ENCODE measurements around the gene MDGA2.

The MDGA2 gene

DNA sequence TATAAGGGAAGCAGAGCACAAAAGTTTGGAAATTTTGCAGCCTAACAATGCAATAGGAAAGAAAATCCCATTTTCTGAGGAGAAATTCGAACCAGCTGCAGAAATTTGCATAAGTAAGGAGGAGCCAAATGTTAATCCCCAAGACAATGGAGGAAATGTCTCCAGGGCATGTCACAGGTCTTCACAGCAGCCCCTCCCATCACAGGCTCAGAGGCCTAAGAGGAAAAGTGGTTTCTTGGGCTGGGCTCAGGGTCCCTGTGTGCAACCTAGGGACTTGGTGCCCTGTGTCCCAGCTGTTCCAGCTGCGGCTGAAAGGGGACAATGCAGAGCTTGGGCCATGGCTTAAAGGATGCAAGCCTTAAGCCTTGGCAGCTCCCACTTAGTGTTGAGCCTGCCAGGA is 190.0 kb downstream of the MDGA2 start:
- no peak for DNase-seq (ENCODE audit: low read depth)

DNA sequence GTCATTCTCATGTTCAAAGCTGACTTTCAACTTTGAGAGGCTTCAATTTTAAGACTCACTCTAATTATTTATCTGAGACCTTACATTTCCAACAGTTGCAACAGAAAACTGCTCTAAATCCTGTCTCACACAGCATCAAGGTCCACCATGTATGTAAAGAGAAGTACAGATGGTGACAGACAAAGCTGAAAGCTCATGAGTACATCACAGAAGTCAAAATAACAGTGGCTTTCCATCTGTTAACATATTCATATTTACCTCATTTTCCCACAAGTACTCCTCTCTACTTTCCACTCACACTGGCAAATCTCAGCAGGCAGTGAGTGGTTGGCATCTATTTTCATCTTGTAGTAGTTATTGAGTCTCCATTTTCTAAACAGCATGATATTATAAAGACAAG is 192.0 kb downstream of the MDGA2 start:
- no peak for DNase-seq (ENCODE audit: low read depth)

DNA sequence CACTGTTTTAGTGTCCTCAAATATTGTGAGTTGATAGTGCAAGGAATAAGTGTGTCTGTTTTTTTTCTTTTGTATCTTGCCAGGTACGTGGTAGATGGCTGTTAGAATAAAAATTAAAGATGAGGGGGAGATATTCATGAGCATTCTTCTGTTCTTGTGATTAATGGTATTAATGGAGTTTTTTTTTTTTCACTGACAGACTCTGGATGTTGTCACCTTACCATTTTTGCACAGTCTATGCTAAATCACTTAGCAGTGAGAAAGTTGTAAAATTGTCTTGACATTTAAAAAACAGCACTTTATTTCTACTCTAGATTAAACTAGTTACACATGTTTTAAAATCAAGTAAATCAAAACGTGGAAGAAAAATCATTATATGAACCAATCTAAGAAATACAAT is 204.3 kb downstream of the MDGA2 start:
- no peak for DNase-seq (ENCODE audit: low read depth)

DNA sequence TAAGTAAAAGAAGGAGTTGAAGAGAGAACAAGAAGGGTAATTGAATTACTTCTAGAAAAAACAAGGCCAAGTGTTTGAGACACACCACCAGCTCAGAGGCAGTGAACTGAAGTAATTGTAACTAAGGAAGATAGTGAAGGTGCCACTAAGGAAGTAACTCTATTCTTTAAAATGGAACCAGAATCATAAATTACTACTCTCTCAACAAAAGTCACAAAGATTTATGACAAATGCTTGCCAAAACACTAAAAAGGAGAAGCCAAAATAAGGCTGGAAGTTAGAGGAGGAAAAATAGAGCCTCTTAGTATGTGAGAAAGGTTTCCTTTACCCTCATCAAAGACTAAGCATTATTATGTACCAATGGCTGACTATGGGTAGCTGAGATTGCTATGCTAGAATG is 208.5 kb downstream of the MDGA2 start:
- no peak for DNase-seq (ENCODE audit: low read depth)

DNA sequence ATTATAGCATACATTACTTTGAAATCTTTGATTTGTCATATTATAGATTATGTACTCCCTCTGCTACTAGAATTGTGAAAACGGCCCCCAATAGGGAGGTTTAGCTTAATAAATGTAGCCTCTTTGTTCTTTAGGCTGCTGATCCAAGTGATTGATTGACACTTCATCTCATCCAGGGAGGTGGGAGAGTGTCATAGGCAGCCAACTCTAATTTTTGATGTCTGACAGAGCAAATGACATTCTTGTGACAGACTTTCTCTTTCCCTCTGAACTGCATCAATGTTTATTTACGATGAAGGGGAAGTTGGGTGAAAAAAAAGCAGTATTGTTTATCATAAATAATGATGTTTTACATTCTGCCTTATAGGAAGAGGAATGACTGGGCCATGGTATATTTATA is 221.4 kb downstream of the MDGA2 start:
- DNase-seq (ENCODE audit: low read depth), result no peak

DNA sequence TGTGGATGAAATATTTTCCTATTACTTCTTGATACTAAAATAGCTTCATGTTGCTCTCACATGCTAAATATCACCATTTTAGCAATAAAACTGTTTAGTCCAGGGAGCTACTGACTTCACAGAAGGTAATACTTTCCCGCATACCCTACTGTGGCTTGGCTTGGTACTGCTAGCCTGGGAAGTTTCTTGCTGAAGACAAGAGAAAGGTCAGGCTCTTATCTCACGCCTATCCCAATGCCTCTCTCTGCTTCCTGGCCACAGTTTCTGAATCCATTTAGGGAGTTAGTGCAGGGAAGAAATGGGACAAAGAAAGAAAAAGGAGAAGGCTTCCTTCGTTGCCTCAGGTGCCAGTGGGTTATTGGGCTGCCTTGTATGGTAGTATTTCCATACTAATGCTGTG is 228.3 kb downstream of the MDGA2 start:
- no peak for DNase-seq (ENCODE audit: low read depth)

DNA sequence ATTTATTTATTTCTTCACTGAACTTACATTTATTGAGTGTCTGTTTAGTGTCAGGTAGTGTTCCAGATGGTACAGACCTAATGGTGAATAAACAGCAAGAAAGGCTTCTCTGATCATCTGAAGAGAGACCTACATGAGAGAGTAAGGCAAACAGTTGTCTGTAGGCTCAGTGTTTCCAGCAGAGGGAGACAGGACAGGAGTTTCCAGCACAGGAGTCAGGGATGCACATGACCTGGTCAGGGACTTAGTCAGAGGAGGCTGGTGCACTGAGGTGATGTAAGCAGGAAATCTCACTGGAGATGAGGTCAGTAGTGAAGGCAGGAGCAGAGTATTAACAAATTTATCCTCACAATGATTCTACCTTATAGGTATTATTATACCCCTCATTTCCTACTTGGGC is 233.2 kb downstream of the MDGA2 start:
- DNase-seq (ENCODE audit: low read depth), result no peak

DNA sequence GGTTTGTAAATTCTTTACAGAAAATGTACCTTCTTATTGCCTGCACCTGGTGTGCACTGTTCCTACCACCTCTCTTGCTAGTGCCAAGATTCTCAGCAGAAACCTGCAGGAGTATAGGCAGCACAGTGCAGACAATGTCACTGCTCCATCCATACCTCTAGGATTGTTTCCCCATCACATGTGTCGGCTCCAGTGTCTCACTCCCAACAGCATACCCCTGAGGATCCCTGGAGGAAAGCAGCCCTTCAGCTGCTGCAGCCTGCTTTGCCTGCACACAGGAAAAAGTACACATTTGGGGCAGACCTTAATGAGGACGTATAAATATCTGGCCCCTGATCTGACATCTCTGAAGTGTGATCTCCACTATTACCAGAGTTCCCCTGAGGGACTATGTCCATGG is 235.5 kb downstream of the MDGA2 start:
- no peak for DNase-seq (ENCODE audit: low read depth)

DNA sequence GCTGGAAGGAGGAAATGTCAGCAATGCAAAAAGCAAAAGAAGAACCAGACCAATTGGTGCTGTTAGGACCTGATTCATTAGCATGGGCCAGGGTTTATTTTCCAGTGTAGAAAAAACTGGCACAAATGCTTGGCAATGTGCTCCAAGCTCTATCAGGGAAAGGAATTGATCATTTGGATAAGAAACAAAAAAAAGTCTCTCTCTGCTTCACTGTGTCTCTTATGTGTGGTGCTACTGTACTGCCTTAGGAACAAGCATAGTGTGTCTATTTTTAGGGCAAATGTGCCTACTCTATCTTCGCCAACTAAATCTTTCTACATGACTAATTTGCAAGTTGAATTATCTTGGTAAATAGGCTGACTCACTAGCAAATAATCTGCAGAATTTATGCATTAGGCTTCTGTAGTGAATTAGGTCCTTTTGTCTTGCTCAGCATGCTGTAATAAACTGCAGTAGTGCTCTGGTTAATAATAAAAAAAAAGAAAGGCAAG is 236.7 kb downstream of the MDGA2 start:
- no peak for DNase-seq (ENCODE audit: low read depth)

DNA sequence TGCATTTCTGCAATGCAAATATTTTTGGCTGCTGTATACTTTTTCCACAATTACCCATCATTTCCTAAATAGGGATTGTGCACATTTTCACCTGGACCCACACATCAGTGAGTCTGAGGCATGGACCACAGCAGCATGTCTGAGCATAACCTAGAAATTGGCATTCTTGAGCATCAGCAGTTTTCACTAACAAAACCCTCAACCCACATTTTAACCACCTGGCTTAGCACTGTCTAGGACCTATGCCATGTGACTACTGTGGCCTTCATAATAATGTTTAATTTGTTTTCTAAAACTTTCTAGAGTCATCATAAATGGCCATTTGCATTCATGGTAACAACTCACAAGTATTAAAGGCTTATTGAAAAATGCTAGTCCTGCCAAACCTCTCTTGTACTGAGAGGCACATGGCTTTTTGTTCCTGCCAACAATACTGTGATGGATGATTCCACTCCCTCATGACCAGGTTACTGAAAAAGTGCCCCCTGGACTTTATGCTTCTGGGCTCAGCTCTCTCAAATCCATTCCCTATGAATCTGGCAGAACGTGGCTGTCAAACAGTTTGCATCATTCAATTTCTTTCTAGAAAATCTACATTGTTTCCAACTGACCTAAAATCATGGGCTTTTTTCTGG is 240.0 kb downstream of the MDGA2 start:
- DNase-seq (ENCODE audit: low read depth), result no peak

DNA sequence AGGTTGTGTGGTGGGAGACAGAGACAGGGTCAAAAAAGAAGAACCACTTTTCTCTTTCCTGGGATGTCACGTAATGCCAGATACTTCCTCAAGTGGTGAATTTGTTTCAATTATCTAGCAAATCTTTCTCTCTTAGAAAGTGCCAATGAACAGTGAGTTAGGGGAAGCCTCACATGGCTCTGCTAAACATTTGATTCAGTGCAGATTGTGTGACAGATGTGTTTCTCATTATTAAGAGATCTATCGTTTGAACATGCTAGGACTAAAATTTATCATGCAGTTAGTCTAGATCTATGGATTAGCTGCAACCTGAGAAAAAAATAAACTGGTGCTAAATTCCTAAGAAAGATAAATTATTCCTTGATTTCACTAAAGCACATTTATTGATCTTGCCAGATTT is 247.8 kb downstream of the MDGA2 start:
- DNase-seq (ENCODE audit: low read depth), result no peak

DNA sequence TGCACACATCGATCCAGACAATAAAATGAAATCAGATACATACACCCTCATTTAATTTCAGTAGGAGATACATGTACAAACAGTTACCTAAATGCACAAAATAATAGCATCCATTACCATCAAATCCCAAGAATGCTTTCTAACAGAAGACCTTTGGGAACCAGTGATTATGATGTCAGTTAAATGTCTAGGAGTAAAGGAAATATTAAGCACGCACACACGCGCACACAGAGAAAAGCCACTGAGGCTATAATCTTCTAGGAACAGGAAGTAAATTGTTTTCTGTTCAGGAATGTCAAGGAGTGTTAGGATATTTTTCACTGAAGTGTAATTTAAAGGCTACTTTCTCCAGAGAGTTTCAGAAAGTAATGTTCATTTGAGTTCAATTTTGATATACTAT is 250.1 kb downstream of the MDGA2 start:
- DNase-seq (ENCODE audit: low read depth), result no peak

DNA sequence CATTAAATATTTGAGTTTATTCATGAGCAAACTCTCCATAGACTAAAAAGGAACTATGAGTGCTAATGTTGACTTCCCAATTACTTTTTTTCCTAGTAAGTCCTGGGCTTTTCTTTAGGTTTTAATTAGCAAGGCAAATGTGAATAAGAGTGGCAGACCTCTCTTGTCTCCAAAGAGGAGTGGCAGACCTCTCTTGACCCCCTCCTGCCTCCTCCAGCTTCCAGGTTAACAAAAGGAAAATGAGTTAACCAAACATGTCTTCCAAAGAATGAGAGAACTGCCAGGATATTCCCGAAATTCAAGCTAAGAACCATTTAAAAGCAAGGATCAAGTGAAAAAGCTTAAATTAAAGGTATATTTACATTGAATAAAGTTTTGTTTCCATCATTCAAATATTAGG is 253.2 kb downstream of the MDGA2 start:
- no peak for DNase-seq (ENCODE audit: low read depth)

DNA sequence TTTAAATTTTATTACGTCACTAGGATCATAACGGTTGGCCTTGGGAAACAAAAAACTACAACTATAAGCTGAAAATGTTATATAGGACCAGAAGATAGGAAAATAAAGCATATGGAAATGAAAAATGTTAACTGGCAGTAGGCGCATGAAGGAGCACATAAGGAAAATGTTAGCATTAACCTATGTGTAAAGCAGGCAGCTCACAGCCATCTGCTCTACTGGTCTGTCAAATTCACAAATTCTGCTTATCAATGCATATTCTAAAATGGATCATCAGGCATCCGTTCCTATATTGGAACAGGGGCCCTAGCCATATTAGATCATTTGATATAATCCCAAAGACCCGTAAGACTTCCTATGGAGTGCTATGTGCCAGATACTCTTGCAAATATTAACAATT is 263.9 kb downstream of the MDGA2 start:
- DNase-seq (ENCODE audit: low read depth), result no peak

DNA sequence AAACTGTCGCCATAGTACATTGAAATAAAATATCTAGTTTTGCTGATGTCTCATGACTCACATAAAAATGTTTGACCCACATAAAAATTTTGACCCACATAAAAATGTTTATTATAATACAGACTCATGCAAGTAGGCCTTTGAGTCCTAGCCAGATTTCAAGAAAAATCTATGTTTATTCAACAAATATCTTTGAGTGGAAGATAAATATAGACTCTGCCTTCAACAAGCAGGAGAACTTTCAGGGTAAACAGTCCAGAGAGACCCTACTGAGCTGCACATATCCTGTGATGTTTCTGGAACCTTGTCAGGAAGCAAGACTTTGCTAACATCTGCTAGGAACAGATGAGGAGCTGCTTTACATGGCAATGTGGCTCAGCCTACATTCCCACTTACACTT is 283.1 kb downstream of the MDGA2 start:
- DNase-seq (ENCODE audit: low read depth), result no peak

DNA sequence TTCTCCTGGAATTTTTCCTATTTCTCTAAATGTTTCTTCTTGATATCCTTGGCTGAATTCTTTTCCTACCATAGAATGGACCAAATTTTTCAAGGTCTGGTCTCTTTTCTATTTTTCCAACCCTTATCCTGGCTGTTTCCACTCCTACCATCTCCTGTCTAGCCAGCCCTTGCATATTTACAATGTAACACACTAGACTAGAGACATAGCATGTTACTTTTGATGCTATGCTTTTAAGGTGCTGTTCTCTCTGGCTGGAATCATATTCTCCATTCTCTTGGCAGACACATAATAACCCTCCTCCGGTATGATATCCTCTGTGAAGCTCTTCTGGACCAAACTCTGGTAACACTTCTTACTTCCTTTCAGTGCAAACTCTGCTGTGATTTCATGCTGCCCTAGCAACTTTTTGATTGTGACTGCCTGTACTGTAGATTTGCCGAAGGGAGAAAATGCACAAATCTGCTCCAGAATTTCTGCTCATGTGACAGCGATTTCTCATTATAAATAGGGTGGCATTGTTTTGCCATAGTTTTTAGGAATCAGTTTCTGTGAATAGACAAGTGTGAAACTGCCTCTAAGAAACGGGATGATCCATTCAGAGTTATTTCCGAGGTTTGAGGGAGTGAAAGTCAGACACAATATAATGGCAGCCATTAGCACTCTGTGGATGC is 284.4 kb downstream of the MDGA2 start:
- DNase-seq (ENCODE audit: low read depth), result no peak

DNA sequence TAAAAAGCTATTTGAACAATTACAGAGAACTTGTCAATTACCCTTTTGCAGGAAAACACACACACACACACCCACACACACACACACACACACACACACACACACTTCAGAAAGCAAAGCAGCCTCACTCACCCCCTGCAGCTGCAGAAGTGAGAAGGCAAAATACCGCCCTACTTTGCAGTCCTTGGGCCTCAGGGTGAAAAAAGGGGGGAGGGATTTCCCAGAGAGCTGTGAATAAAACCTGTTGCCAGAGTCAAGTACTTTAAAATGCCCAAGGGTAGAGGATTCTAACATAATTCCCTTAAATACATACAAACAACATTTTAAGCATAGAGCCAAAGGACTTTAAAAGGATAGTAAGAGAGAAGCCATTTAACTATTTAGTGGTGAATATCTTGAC is 285.9 kb downstream of the MDGA2 start:
- DNase-seq (ENCODE audit: low read depth), result no peak

DNA sequence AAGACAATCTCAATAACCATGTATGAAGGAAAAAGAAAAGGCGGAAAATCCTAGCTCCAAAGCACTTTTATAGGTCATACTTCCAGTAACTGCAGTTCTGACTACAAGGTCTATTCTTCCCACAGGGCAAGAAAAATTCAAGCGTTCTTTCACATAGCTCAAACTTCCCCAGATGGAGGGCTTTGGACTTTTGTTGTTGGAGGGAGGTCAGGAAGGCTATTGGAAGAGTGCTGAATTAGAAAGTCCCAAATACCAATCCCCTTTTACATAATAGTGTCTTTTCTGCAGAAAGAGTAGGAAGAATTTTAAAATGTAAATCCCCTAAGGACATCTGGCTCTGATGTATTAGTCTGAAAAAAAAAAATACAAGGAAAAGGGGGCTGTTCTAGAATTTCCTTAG is 309.4 kb downstream of the MDGA2 start:
- no peak for DNase-seq (ENCODE audit: low read depth)

DNA sequence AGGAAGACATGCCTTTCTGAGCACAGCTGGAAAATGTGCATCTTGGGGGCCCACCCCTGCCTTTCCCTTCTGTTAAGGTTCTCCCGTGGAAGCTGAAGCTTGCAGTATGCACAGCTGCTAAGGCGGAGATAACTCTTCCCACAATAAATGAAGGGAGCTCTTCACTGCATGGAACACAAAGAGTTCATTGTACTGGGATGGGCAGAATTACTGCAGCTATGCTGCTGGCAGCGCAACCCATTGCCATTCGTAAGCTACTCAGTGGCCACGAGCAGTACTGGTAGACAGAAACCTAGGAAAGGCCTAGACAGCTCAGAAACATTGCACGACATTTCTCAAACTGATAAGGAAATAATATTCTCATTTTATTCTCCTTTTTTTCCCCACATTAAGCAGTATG is 310.2 kb downstream of the MDGA2 start:
- DNase-seq (ENCODE audit: low read depth), result no peak

DNA sequence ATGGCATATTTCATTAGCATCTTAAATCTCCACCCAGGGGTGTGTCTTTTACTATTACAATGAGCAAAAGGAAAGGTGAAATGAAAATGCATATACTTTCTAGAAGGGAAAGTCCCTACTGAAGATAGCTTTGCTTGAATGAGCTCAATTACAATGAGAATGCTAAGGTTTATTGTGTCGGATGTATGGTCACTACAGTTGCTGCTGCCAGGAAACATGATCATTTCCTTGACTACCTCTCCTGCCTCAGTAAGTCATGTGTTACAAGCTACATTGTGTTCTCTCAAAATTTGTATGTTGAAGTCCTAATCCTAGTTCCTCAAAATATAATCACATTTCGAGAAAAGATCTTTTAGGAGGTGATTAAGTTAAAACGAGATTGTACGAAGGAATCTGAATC is 322.2 kb downstream of the MDGA2 start:
- no peak for DNase-seq (ENCODE audit: low read depth)

DNA sequence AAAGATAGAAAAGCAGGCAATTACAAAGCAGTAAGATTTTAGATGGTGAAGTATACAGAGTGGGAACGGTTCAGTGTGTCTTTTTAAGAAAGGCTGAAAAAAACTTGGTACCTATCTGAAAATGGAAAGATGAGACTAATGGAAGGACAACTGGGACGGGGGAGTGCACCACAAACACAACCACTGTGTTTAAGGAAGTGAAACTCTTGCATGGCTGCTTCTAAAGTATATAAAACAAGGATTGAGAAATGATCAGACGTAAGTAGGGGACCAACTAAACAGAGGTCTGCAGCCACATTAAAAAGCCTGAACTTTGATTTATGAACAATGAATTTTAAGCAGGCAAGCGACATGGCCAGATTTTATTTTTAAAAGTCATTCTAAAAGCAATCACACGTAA is 328.6 kb downstream of the MDGA2 start:
- DNase-seq (ENCODE audit: low read depth), result no peak

DNA sequence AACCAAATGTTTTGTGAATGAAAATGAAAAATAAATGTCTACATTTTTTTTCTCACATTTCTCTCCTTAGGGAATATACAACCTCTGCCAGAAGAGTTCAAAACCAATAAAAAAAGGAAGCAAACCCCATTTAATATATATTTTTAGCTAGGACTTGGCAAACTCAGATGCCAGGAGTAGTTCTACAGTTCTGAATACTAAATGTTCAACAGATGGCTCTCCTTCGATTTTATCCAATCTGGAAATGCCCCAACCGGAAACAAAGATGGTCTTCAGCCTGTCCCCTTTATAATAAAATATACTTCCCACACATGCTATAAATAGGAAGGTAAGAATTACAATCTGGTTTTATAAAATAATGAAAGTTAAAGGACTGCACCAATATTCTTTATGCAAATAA is 330.4 kb downstream of the MDGA2 start:
- DNase-seq (ENCODE audit: low read depth), result no peak

DNA sequence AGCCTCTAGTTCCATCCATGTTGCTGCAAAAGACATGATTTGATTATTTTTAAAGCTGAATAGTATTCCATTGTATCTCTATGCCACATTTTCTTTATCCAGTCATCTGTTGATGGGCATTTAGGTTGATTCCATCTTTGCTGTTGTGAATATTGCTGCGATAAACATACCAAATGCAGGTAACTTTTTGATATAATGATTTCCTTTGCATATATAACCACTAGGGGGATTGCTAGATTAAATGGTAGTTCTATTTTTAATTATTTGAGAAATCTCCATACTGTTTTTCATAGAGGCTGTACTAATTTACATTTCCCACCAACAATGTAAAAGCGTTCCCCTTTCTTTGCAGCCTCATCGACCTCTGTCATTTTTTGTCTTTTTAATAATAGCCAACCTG is 342.5 kb downstream of the MDGA2 start:
- DNase-seq (ENCODE audit: low read depth), result no peak

DNA sequence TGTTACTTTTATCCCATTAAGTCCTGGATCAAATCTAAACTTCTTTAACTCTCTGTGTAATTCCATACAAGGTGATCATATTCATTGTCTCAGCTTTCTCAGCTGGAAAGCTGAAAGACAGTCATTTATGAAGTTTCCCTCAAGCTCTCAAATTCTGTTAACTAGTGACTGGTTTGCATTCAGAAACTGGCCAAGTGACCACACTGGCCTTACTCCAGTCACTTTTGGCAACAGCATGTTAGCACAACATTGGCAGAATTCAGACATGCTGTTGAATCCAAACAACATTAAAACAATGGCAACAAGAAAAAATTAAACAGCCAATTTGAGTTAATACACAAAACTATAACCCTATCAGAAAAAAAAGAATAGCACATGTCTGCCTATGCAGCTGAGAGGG is 343.3 kb downstream of the MDGA2 start:
- no peak for DNase-seq (ENCODE audit: low read depth)

All from stromal cell of bone marrow (primary cell).